Retinal pigment epithelial cell (primary cell): ENCODE data around the gene CNDP2.

Source experiments
- DNase-seq: peaks from one replicate; pipeline ENCODE4 v3.0.0-alpha.2; 2010; ENCODE audit warnings: low read depth
- H3K4me3 ChIP-seq: 2 replicates; pipeline ENCODE4 v1.5.1; 2011; ENCODE audit warnings: mild to moderate bottlenecking, low read length, control low read depth, moderate library complexity
- CTCF ChIP-seq: conservative IDR thresholded peaks from 2 replicates; pipeline ENCODE4 v1.5.1; 2011; ENCODE audit warnings: low read depth, low read length, control low read depth, inconsistent platforms

CNDP2 gene

GRCh38 chr18:74493689-74494088, 2.5 kb upstream of the CNDP2 start:
- DNase-seq: no peak
- H3K4me3 ChIP-seq: no peak overlapping the region
- TF ChIP-seq CTCF: peak; percentile 62

- DNase-seq: no peak
- H3K4me3 ChIP-seq: no peak overlapping the region
- TF ChIP-seq CTCF: no peak
Measured at GRCh38 chr18:74494514-74494913, 1.6 kb upstream of the CNDP2 start.

- peak overlapping the region; percentile 81 for H3K4me3 ChIP-seq
- no peak for DNase-seq
- TF ChIP-seq CTCF: no peak
Measured at GRCh38 chr18:74496508-74497323, 553 bp downstream of the CNDP2 start.

- DNase-seq: no peak
Measured at GRCh38 chr18:74497324-74497676, 1.1 kb downstream of the CNDP2 start.

GRCh38 chr18:74497778-74498177, 1.6 kb downstream of the CNDP2 start:
- TF ChIP-seq CTCF: no peak
- H3K4me3 ChIP-seq: no peak overlapping the region
- no peak for DNase-seq

More at GRCh38 chr18:74497324-74497676, 1.1 kb downstream of the CNDP2 start:
- TF ChIP-seq CTCF: no peak
- peak overlapping the region; percentile 81 for H3K4me3 ChIP-seq

GRCh38 chr18:74498712-74499627, 2.8 kb downstream of the CNDP2 start:
- DNase-seq: no peak
- TF ChIP-seq CTCF: no peak
- no peak overlapping the region for H3K4me3 ChIP-seq
